ENCODE results near the gene ZSWIM3. TPM values are rescaled to one million over a fixed set of nuclear protein-coding genes. Genes with fewer than 3 reads are reported as not detected.

The ZSWIM3 gene
- total RNA-seq, 2 experiments from 2014 or later, result 3.5 to 3.6 TPM

DNA sequence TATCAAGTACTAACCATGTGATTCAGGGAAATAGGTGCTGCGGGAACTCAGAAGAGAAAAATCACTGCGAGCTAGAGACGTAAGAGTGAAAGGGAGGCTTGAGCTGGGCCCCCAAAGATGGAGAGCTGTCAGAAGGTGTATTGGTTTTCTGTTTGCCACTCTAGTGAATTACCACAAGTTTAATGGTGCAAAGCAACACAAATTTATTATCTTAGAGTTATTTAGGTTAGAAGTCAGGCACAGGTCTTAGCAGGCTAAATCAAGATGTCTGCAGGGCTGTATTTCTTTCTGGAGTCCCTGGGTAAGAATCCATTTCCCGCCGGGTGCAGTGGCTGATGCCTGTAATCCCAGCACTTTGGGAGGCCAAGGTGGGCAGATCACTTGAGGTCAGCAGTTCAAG, 2.5 kb downstream of the ZSWIM3 start:
- DNase-seq (no peak), ATAC-seq (no peak)
- no peaks in the 10 kb centered on the region for H3K27me3 Mint-ChIP-seq
- intact Hi-C loops (cut with micrococcal nuclease), result loop anchor here (5.0 kb wide), 1 partner anchor 48 kb away; the partner anchor contains the start of gene UBE2C
- ChIA-PET CTCF (no interaction called here), POLR2A (interaction anchor here (0.6 kb wide), 1 partner anchor 221 kb away, joined by 3 read pairs; no protein-coding TSS in a partner anchor)
- peaks cover 2% of the 10 kb centered on the region for H3K36me3 Mint-ChIP-seq (ENCODE audit: low read depth)
- peaks cover 31% of the 10 kb centered on the region for H3K4me1 Mint-ChIP-seq (ENCODE audit: low read depth)
- H3K27ac Mint-ChIP-seq, result no peak overlapping the region
- no peaks in the 10 kb centered on the region for H3K9me3 Mint-ChIP-seq
- TF ChIP-seq, protein P1, sequence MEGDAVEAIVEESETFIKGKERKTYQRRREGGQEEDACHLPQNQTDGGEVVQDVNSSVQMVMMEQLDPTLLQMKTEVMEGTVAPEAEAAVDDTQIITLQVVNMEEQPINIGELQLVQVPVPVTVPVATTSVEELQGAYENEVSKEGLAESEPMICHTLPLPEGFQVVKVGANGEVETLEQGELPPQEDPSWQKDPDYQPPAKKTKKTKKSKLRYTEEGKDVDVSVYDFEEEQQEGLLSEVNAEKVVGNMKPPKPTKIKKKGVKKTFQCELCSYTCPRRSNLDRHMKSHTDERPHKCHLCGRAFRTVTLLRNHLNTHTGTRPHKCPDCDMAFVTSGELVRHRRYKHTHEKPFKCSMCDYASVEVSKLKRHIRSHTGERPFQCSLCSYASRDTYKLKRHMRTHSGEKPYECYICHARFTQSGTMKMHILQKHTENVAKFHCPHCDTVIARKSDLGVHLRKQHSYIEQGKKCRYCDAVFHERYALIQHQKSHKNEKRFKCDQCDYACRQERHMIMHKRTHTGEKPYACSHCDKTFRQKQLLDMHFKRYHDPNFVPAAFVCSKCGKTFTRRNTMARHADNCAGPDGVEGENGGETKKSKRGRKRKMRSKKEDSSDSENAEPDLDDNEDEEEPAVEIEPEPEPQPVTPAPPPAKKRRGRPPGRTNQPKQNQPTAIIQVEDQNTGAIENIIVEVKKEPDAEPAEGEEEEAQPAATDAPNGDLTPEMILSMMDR (IDR thresholded peaks at IDR 0.05), result no peak
- no peak overlapping the region for H3K4me3 Mint-ChIP-seq

DNA sequence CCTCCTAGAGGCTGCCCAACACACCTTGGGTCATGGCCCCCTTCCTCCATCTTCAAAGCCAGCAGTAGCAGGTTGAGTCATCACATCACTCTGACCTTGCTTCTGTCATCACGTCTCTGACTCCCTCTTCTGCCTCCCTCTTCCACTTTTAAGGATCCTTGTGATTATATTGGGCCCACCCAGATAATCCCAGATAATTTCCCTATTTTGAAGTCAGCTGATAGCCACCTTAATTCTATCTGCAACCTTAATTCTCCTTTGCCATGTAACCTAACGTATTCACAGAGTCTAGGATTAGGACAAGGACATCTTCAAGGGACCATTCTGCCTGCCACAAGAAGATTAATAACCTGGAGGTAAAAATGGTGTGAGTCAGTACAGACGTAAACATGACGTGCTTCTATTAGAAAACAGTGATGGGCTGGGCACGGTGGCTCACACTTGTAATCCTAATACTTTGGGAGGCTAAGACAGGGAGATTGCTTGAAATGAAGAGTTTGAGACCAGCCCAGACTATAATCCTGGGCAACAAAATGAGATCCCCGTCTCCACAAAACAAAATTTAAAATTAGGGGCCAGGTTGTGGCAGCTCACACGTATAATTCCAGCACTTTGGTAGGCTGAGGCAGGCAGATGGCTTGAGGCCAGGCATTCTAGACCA, 3.3 kb downstream of the ZSWIM3 start:
- ATAC-seq (no peak), DNase-seq (no peak)
- ChIA-PET CTCF (no interaction called here), POLR2A (interaction anchor here (1.1 kb wide), 1 partner anchor 14 kb away, joined by 3 read pairs; no protein-coding TSS in a partner anchor)
- Mint-ChIP-seq H3K27ac (no peak overlapping the region), H3K27me3 (no peaks in the 10 kb centered on the region), H3K4me3 (no peak overlapping the region), H3K4me1 (ENCODE audit: low read depth) (peaks cover 25% of the 10 kb centered on the region), H3K9me3 (no peaks in the 10 kb centered on the region), H3K36me3 (ENCODE audit: low read depth) (peaks cover 2% of the 10 kb centered on the region)
- intact Hi-C loops (cut with micrococcal nuclease), result no loop called here
- TF ChIP-seq, protein P1 (IDR thresholded peaks at IDR 0.05), result no peak

- intact Hi-C loops (cut with micrococcal nuclease), result no loop called here
- no peak for DNase-seq
- ChIA-PET POLR2A (interaction anchor here (0.7 to 1.2 kb wide), 3 partner anchors 13 to 38 kb away, joined by 3 read pairs; partner anchors contain the start of gene ZSWIM1), CTCF (interaction anchor here (1.1 to 1.3 kb wide), 2 partner anchors 71 to 108 kb away, joined by 3 read pairs; no protein-coding TSS in a partner anchor)
- Mint-ChIP-seq H3K36me3 (ENCODE audit: low read depth) (peaks cover 2% of the 10 kb centered on the region), H3K4me3 (no peak overlapping the region), H3K27me3 (no peaks in the 10 kb centered on the region), H3K27ac (no peak overlapping the region), H3K4me1 (ENCODE audit: low read depth) (peaks cover 20% of the 10 kb centered on the region), H3K9me3 (no peaks in the 10 kb centered on the region)
- TF ChIP-seq, protein P1 (IDR thresholded peaks at IDR 0.05), result no peak
- ATAC-seq, result no peak
Measured at GRCh38 chr20:45861221-45862075, 4.0 kb downstream of the ZSWIM3 start.

- H3K36me3 Mint-ChIP-seq (ENCODE audit: low read depth), result peaks cover 2% of the 10 kb centered on the region
- H3K27ac Mint-ChIP-seq, result no peak overlapping the region
- intact Hi-C loops (cut with micrococcal nuclease), result no loop called here
- POLR2A ChIA-PET, result interaction anchor here (0.6 to 1.6 kb wide), 4 partner anchors 17 to 72 kb away, joined by 3 to 5 read pairs (median 4); partner anchors contain the start of genes CTSA, DNTTIP1, NEURL2 and WFDC3
- no peaks in the 10 kb centered on the region for H3K27me3 Mint-ChIP-seq
- DNase-seq (no peak), ATAC-seq (no peak)
- no peak overlapping the region for H3K4me3 Mint-ChIP-seq
- CTCF ChIA-PET, result interaction anchor here (1.0 to 1.4 kb wide), 2 partner anchors 16 to 64 kb away, joined by 3 to 5 read pairs; no protein-coding TSS in a partner anchor
- TF ChIP-seq, protein P1 (IDR thresholded peaks at IDR 0.05), result no peak
- H3K9me3 Mint-ChIP-seq, result no peaks in the 10 kb centered on the region
- H3K4me1 Mint-ChIP-seq (ENCODE audit: low read depth), result peaks cover 11% of the 10 kb centered on the region
Measured at GRCh38 chr20:45863543-45864470, 6.4 kb downstream of the ZSWIM3 start.

Measured in activated CD8-positive, alpha-beta T cell treated with anti-CD3 and anti-CD28 coated beads for 36 hours (primary cell).